ENCODE data around the gene TTLL8.

TTLL8 gene

DNA sequence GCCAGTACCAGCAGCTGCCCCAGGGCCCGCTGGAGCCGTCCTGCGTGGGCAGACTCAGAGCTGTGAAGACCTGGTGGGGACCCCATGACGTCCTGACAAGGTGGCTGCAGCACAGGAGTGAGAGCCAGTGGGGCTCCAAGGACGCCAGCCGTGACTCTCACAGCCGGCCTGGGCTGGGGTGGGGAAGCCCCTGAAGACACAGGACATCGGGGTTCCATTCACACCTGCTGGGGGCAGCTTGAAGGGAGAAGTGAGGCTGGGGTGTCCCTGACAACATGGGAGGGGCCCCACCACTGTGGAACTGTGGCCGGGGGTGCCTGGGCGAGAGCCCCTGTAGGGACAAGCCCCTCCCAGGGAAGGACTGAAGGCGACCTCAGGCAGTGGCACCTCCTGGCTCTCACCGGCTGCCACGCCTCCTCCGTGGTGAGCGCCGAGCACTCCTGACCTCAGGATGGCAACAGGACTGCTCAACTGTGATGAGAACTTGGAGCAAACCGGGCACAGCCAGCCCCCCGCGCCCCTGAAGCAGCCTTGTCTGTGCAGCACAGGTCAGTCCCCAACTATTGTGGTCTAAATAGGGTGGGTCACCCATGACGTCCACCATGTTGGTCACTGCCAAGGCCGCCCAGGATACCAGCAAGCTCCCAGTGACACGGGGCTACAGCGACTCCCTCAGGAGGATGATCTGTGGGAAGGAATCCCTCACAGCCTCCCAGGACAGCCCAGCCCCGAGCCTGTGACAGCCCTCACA, 22.8 kb downstream of the TTLL8 start:
- TF ChIP-seq CTCF (IDR thresholded peaks at IDR 0.05; ENCODE audit: borderline replicate concordance, control extremely low read depth, extremely low read depth, insufficient read depth, missing control alignments), result no peak
- in situ Hi-C loops (cut with MboI; ENCODE audit: low sequenced_read_pairs, unreplicated experiment), result loop anchor here (25.0 kb wide), 1 partner anchor 273 kb away; no protein-coding TSS in a partner anchor
- no peak for DNase-seq (ENCODE audit: low spot score)

GRCh38 chr22:50034126-50035081, 23.7 kb downstream of the TTLL8 start:
- in situ Hi-C loops (cut with MboI; ENCODE audit: low sequenced_read_pairs, unreplicated experiment), result loop anchor here (5.0 to 25.0 kb wide), 2 partner anchors 102 to 272 kb away; no protein-coding TSS in a partner anchor
- no peak for DNase-seq (ENCODE audit: low spot score)
- no peak for TF ChIP-seq CTCF (IDR thresholded peaks at IDR 0.05; ENCODE audit: borderline replicate concordance, control extremely low read depth, extremely low read depth, insufficient read depth, missing control alignments)

- no peak for DNase-seq (ENCODE audit: low spot score)
- in situ Hi-C loops (cut with MboI; ENCODE audit: low sequenced_read_pairs, unreplicated experiment), result loop anchor here (5.0 to 25.0 kb wide), 2 partner anchors 101 to 271 kb away; no protein-coding TSS in a partner anchor
- TF ChIP-seq CTCF (IDR thresholded peaks at IDR 0.05; ENCODE audit: borderline replicate concordance, control extremely low read depth, extremely low read depth, insufficient read depth, missing control alignments), result no peak
These were observed 25.0 kb downstream of the TTLL8 start for GRCh38 chr22:50032941-50033601.

- no peak for DNase-seq (ENCODE audit: low spot score)
- no peak for TF ChIP-seq CTCF (IDR thresholded peaks at IDR 0.05; ENCODE audit: borderline replicate concordance, control extremely low read depth, extremely low read depth, insufficient read depth, missing control alignments)
- in situ Hi-C loops (cut with MboI; ENCODE audit: low sequenced_read_pairs, unreplicated experiment), result loop anchor here (5.0 to 25.0 kb wide), 2 partner anchors 100 to 270 kb away; no protein-coding TSS in a partner anchor
These were observed 25.8 kb downstream of the TTLL8 start for GRCh38 chr22:50032109-50032871.

- DNase-seq (ENCODE audit: low spot score), result no peak
- no peak for TF ChIP-seq CTCF (IDR thresholded peaks at IDR 0.05; ENCODE audit: borderline replicate concordance, control extremely low read depth, extremely low read depth, insufficient read depth, missing control alignments)
- in situ Hi-C loops (cut with MboI; ENCODE audit: low sequenced_read_pairs, unreplicated experiment), result loop anchor here (5.0 to 25.0 kb wide), 2 partner anchors 99 to 269 kb away; no protein-coding TSS in a partner anchor
These were observed 26.7 kb downstream of the TTLL8 start for GRCh38 chr22:50031189-50032091.

Data from GM13976 (cell line).